Fibroblast of villous mesenchyme (primary cell): ENCODE measurements around the gene PIK3CB. TPM values are rescaled to one million over a fixed set of nuclear protein-coding genes. Genes with fewer than 3 reads are reported as not detected.
A peak's percentile ranks its signal among the peaks of the same experiment; 100 is the strongest.

ENCODE experiments used
- DNase-seq: peaks from one replicate; pipeline ENCODE4 v3.0.0-alpha.2; 2010; ENCODE audit warnings: low read depth
- H3K4me3 ChIP-seq: 2 replicates; pipeline ENCODE4 v1.5.1; 2011; ENCODE audit warnings: low read depth, mild to moderate bottlenecking, low read length
- total RNA-seq: library from RNA; depleted of rRNA; stranded (reverse); fragments of >200 nt; gene quantifications from 2 replicates; pipeline ENCODE4 v1.2.3, GENCODE V29; 2012
- TF ChIP-seq, protein P1 (sequence below): IDR thresholded peaks from 2 replicates; pipeline ENCODE4 v1.5.1; 2012; ENCODE audit warnings: low read depth, mild to moderate bottlenecking, low read length; ENCODE audit not compliant: insufficient read depth

The PIK3CB gene
- total RNA-seq, 1 donor: 9.9 TPM

DNA sequence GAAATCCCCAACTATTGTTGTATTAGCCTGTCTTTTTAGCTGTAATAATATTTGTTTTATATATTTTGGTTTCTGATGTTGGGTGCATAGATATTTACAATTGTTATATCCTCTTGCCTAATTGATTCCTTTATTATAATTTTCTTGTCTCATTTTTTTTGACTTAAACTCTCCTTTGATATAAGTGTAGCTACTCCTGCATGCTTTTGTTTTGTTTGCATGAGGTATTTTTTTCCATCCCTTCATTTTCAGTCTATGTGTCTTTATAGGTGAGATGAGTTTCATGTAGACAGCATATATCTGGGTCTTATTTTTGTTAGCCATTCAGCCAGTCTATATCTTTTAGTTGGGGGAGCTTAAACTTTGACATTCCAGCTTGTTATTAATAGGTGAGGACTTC lies 188.7 kb downstream of the PIK3CB start:
- TF ChIP-seq, protein P1, sequence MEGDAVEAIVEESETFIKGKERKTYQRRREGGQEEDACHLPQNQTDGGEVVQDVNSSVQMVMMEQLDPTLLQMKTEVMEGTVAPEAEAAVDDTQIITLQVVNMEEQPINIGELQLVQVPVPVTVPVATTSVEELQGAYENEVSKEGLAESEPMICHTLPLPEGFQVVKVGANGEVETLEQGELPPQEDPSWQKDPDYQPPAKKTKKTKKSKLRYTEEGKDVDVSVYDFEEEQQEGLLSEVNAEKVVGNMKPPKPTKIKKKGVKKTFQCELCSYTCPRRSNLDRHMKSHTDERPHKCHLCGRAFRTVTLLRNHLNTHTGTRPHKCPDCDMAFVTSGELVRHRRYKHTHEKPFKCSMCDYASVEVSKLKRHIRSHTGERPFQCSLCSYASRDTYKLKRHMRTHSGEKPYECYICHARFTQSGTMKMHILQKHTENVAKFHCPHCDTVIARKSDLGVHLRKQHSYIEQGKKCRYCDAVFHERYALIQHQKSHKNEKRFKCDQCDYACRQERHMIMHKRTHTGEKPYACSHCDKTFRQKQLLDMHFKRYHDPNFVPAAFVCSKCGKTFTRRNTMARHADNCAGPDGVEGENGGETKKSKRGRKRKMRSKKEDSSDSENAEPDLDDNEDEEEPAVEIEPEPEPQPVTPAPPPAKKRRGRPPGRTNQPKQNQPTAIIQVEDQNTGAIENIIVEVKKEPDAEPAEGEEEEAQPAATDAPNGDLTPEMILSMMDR: no peak
- H3K4me3 ChIP-seq: no peak overlapping the region
- DNase-seq: no peak

GRCh38 chr3:138642927-138643253 lies 191.8 kb downstream of the PIK3CB start:
- DNase-seq: no peak
- TF ChIP-seq, protein P1: no peak
- no peak overlapping the region for H3K4me3 ChIP-seq

DNA sequence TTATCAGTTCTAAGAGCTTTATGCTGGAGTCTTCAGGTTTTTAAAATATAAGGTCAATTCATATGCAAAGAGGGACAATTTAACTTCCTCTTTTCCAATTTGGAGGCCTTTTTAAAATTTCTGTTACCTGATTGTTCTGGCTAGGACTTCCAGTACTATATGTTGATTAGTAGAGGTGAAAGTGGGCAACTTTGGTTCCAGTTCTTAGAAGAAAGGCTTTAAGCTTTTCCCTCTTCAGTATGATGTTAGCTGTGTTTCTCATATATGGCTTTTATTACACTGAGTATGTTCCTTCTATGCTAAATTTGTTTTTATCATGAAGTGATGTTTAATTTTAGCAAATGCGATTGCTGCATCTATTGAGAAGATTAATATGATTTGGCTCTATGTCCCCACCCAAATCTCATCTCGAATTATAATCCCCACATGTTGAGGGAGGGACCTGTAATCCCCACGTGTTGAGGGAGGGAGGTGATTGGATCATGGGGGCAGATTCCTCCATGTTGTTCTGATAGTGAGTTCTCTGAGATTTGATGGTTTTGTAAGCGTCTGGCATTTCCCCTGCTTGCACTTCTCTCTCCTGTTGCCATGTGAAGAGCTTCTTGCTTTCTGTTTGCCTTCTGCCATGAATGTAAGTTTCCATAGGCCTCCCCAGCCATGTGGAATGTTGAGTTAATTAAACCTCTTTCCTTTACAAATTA lies 192.4 kb downstream of the PIK3CB start:
- H3K4me3 ChIP-seq: no peak overlapping the region
- no peak for DNase-seq
- TF ChIP-seq, protein P1: no peak

DNA sequence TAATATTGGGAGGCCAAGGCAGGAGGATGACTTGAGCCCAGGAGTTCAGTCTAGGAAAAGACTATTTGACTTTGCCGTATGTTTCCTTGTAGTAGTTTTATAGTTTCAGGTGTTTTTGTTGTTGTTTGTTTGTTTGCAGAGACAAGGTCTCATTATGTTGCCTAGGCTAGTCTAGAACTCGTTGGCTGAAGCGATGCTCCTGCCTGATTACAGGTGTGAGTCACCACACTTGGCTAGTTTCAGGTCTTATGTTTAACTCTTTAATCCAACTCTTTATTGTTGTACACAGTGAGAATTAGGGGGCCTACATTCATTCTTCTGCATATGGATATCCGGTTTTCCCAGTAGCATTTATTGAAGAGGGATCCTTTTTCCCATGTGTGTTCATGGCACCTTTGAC lies 194.2 kb downstream of the PIK3CB start:
- DNase-seq: no peak
- TF ChIP-seq, protein P1: no peak
- H3K4me3 ChIP-seq: no peak overlapping the region

- DNase-seq: peak; percentile 23
- TF ChIP-seq, protein P1: no peak
- H3K4me3 ChIP-seq: no peak overlapping the region
Measured at GRCh38 chr3:138638641-138639040, 196.1 kb downstream of the PIK3CB start.

DNA sequence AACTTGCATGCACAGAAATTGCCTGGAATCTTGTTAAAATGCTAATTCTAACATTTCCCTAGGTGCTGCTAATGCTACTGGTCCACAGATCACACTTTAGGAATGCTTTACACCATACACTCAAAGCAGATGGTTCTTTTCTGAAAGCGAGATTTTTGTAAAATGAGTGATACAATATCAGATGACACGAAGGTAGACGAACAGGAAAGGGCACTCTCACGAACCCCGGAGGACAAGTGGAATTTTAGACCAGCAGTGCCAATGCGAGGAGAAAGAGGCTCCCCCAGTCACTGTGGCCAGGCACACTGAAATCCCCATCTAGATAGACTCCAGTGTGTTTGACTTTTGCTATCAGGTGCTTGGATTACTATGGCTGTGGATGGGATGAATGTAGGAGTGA lies 205.2 kb downstream of the PIK3CB start:
- TF ChIP-seq, protein P1: no peak
- DNase-seq: no peak
- no peak overlapping the region for H3K4me3 ChIP-seq
